GM12891 (cell line): ENCODE results near the gene FGFBP2.

ENCODE experiments used
- DNase-seq: peaks from one replicate; pipeline ENCODE4 v3.0.0; 2011; ENCODE audit warnings: low spot score; ENCODE audit not compliant: insufficient read length
- FAIRE-seq: peaks from 2 replicates; lab custom pipeline; 2011; peaks lifted over from hg19 to GRCh38; lab: Jason Lieb, UNC
- PAX5 ChIP-seq: IDR thresholded peaks from 2 replicates; pipeline ENCODE4 v1.6.1; 2011; ENCODE audit warnings: low read length, moderate library complexity, mild to moderate bottlenecking; ENCODE audit not compliant: insufficient read depth, severe bottlenecking
- POLR2A ChIP-seq: IDR thresholded peaks from 2 replicates; pipeline ENCODE4 v1.6.1; 2011; ENCODE audit warnings: low read depth, low read length, control low read depth
- POLR2AphosphoS5 ChIP-seq: IDR thresholded peaks from 2 replicates; pipeline ENCODE4 v1.6.1; 2011; ENCODE audit warnings: low read depth, low read length, control low read depth
- POU2F2 ChIP-seq: IDR thresholded peaks from 2 replicates; pipeline ENCODE4 v1.6.1; 2011; ENCODE audit warnings: low read depth, mild to moderate bottlenecking, control low read depth, low read length, moderate library complexity
- SPI1 ChIP-seq: IDR thresholded peaks from 2 replicates; pipeline ENCODE4 v1.6.1; 2011; ENCODE audit warnings: low read depth, low read length, control low read depth
- TAF1 ChIP-seq: IDR thresholded peaks from 2 replicates; pipeline ENCODE4 v1.6.1; 2011; ENCODE audit warnings: low read depth, low read length, control low read depth

The FGFBP2 gene

DNA sequence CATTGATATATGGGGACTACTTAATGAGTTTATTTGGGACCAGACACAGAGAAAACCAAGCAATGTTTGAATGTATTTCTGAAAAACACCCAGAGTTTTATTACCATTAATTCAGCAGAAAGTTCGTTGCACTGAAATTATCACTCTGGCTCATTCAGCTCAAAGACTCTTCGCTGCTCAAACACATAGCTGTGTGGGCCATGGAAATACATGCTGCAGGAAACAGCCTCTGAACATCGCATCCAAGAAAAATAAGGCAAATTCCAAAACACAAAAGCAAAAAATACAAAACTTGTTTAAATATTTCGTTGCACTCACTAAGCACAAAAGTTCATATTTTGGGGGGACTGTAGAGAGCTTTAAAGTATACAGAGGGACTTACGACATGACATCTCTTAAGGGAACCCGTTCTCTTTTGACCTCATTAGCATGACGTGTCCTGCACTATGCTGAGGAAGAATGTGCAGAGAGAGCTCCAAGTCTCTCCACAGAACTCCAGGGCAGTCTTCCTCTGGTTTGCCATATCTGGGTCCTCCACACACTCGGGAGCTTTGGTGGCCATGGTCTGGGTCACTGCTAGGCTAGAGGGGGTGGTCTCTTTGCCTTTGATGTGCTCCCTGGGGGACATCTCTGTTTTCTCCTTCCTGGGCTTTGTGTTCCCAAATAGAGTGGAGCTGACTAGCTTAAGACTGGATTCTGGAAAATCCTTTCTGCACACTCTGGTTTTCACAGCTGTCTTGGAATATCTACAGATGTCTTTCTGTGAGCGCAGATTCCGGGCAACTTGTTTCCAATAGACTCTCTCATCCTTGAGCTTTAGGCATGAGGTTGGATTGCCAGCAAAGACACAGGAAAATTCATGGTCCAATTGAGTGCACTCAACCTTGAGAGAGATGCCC is 27.2 kb downstream of the FGFBP2 start:
- TF ChIP-seq POLR2AphosphoS5 = no peak
- no peak for TF ChIP-seq POU2F2
- no peak for TF ChIP-seq TAF1
- TF ChIP-seq POLR2A = no peak
- no peak for TF ChIP-seq PAX5
- no peak for TF ChIP-seq SPI1
- DNase-seq = no peak
- no peak for FAIRE-seq

DNA sequence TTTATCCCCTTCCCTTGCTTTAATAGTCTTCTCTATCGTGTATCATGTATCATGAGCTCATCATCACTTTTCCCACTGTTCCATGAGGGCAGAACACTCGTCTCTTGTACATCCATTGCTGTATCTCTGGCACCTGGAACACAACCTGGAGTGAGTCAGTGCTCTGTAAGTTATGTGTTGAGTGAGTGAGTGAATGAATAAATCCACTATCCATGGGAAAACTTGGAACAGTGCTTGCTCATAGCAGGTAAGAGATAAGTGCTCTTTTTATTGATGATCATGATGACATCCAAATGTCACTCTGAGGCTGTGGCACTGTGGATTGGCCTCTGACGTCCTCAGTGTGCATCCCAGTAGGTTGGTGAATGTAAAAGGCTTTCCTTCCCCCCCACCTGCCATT is 28.7 kb downstream of the FGFBP2 start:
- TF ChIP-seq POU2F2 = no peak
- no peak for TF ChIP-seq SPI1
- TF ChIP-seq PAX5 = no peak
- TF ChIP-seq POLR2A = no peak
- TF ChIP-seq TAF1 = no peak
- TF ChIP-seq POLR2AphosphoS5 = no peak
- FAIRE-seq (no peak), DNase-seq (no peak)

DNA sequence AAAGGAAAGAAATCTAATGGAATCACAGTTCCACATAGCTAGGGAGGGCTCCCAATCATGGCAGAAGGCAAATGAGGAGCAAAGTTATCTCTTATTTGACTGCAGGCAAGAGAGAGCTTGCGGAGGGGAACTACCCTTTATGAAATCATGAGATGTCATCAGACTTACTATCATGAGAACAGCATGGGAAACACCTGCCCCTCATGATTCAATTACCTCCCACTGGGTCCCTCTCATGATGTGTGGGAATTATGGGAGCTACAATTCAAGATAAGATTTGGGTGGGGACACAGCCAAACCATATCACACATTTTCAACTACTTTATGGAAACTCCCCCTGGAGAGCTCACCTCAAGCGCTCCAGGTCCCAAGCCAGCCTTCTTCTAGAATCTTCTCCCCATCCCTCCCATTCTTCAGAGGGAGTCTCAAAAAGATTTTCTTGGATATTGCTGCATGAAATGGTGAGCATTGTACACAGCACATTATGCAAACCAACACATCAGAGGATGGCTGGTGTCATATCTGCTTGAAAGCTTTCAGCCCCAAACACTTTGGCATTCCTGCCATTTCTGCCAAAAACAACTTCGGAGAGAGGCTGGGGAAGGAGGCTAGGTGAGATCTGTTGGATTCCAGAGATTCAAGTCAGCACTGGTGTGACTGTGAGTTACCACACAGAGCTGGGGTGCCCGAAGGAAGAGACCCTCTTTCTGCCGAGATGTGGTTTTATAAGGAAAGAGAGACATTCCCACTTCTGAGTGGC is 31.3 kb downstream of the FGFBP2 start:
- no peak for DNase-seq
- no peak for FAIRE-seq
- no peak for TF ChIP-seq PAX5
- TF ChIP-seq POU2F2 = no peak
- no peak for TF ChIP-seq POLR2AphosphoS5
- no peak for TF ChIP-seq POLR2A
- TF ChIP-seq SPI1 = no peak
- no peak for TF ChIP-seq TAF1

DNA sequence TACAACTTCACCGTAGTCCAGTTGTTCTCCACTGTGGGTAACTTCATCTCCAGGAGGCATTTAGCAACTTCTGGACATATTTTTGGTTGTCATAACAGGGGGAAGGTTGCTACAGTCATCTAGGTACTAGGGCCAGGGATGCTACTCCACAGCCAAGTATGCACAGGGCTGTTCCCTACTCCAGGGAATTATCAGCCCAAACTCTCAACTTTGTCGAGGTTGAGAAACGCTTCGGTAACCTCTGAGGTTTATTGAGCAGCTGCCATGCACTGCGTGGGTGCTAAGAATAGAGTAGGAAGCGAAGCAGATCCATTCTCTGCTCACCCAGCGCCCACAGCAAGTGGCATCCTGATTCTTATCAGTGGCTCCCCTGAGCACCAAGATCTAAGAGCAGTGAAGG is 32.7 kb downstream of the FGFBP2 start:
- FAIRE-seq = no peak
- TF ChIP-seq POLR2AphosphoS5 = no peak
- no peak for TF ChIP-seq SPI1
- TF ChIP-seq TAF1 = no peak
- no peak for TF ChIP-seq POLR2A
- TF ChIP-seq PAX5 = no peak
- no peak for TF ChIP-seq POU2F2
- DNase-seq = no peak

DNA sequence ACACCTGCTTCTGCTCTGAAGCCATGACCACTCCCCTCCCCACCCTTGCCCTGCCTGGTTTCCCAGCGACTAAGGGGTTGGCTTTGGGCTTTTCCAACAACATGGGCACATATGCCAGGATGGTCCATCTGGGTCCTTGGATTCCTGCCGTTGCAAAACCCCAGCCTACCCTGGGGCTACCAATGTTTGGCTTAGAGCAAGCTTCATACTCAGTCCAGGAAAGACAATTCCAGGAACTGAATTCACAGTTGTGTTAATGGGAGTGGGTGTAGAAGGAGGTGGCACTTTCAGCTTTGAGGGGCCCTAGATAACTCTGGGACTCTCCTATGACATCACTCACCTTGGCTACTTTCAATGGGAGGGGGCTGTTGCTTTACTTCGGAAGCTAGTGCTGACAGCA is 33.4 kb downstream of the FGFBP2 start:
- FAIRE-seq = no peak
- TF ChIP-seq POU2F2 (no peak), POLR2A (no peak), PAX5 (no peak), POLR2AphosphoS5 (no peak), TAF1 (no peak), SPI1 (no peak)
- DNase-seq = no peak

DNA sequence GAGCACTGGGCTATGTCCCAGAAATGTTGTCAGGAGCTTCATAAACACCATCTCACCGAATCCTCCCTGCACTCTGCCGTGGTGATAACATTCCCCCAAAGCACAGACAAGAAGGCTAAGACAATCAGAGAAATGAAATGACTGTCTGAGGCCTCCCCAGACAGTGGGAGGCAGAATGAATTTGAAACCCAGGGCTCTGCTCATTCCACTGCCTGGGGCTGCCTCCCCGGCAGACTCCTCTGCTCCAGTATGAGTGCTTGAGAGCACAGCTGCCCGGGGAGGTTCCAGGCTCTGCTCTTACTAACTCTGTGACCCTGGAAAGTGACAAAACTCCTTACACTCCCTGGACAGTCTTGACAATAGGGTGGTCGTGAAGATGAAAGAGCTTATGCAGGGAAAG is 34.1 kb downstream of the FGFBP2 start:
- FAIRE-seq = no peak

DNA sequence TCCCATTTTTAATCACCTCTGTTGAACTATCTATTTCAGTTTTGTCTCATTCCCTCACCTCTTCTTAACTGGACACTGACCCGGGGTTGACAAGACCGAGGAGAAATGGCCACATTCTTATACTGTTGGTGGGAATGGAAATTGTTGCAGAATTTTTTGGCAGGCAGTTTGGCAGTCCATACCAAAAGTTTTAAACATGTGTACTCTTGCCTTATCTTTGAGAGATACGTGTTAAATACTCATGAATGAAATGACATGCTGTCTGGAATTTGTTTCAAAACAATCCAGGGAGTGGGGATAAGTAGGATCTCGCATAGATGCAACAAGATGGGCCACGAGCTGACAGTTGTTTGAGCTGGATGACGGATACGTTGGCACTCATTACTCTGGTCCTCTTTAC is 36.5 kb downstream of the FGFBP2 start:
- FAIRE-seq (no peak), DNase-seq (no peak)
- TF ChIP-seq POLR2AphosphoS5 (no peak), SPI1 (no peak), TAF1 (no peak), PAX5 (no peak), POLR2A (no peak), POU2F2 (no peak)

More for the DNA sequence above, 34.1 kb downstream of the FGFBP2 start:
- TF ChIP-seq POU2F2 = no peak
- no peak for TF ChIP-seq POLR2AphosphoS5
- TF ChIP-seq SPI1 = no peak
- TF ChIP-seq POLR2A = no peak
- TF ChIP-seq PAX5 = no peak
- TF ChIP-seq TAF1 = no peak
- no peak for DNase-seq

DNA sequence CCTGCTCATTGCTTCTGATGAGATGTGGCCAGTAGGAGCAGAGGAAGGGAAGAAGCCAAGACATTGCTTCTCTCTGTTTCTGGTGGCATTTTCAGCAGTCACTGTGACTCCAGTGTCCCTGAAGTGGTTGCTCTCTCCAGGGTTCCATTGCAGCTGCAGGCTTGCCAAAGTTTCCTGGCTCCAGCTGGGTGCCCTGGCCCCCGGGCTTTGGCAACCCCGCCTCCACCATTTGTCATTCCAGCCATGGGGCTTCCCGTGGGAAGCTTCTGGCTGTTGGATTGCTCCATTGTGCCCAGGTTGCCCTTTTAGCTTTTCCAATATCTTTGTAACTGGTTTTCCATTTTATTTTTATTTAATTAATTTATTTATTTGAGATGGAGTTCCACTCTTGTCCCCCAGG is 37.1 kb downstream of the FGFBP2 start:
- no peak for FAIRE-seq
- no peak for TF ChIP-seq PAX5
- no peak for TF ChIP-seq POLR2A
- no peak for TF ChIP-seq SPI1
- no peak for TF ChIP-seq POLR2AphosphoS5
- TF ChIP-seq POU2F2 = no peak
- no peak for TF ChIP-seq TAF1

DNA sequence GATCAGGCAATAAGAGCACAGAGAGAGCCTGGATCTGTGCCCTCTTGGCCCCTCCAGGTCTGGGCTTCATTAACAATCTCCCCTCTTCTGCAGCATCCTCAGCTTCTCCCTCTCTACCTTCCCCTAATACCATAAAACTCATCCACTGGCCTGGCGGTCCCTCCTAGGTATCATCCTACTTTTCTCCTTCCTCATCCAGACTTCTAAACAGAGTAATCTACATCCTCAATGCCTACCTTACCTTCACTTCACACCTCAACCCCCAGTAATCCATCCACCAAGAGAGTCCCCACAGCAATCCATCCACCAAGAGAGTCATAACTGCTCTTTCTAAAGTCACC is 41.4 kb downstream of the FGFBP2 start:
- FAIRE-seq (no peak), DNase-seq (no peak)
- TF ChIP-seq PAX5 (no peak), POLR2AphosphoS5 (no peak), POLR2A (no peak), POU2F2 (no peak), TAF1 (no peak), SPI1 (no peak)

More for the DNA sequence above, 37.1 kb downstream of the FGFBP2 start:
- DNase-seq = no peak
